GM12878 (cell line): ENCODE data around the gene TRRAP.
A peak's percentile ranks its signal among the peaks of the same experiment; 100 is the strongest.

Source experiments
- CREB1 ChIP-seq: IDR thresholded peaks from 2 replicates; pipeline ENCODE4 v1.6.1; 2012; ENCODE audit warnings: low read depth, mild to moderate bottlenecking, inconsistent platforms
- CTCF ChIP-seq, 3 experiments: IDR thresholded peaks in 2 of 3; conservative IDR thresholded peaks in 1 of 3; 2 replicates each; pipeline ENCODE4 v1.5.1; 2011; ENCODE audit warnings: low read depth in 3 of 3, low read length in 3 of 3, mild to moderate bottlenecking in 3 of 3, control low read depth in 2 of 3, moderate library complexity in 2 of 3, inconsistent platforms in 1 of 3, mixed read lengths in 1 of 3; ENCODE audit not compliant: control insufficient read depth in 2 of 3, insufficient read depth in 1 of 3; ENCODE audit errors: extremely low read depth in 1 of 3
- HDAC2 ChIP-seq: fragments of 200-600 bp; sonication (generic); IDR thresholded peaks from 2 replicates; pipeline ENCODE4 v1.6.1; 2017
- KDM1A ChIP-seq: fragments of 200-600 bp; sonication (generic); IDR thresholded peaks from 2 replicates; pipeline ENCODE4 v1.6.1; 2016; ENCODE audit warnings: borderline replicate concordance
- RBBP5 ChIP-seq: fragments of 200-600 bp; sonication (generic); conservative IDR thresholded peaks from 2 replicates; pipeline ENCODE4 v1.6.1; 2016
- RFX5 ChIP-seq: IDR thresholded peaks from 2 replicates; pipeline ENCODE4 v1.6.1; 2011; ENCODE audit warnings: low read depth, low read length, improper control_type of control experiment

- no peak for TF ChIP-seq HDAC2
- TF ChIP-seq KDM1A, result no peak
- TF ChIP-seq RBBP5, result no peak
- peak; percentile 66 for TF ChIP-seq CREB1
- peak; percentile 64 to 85 (median 73); a peak in 5 of 6 replicates for TF ChIP-seq CTCF (IDR thresholded peaks at IDR 0.05 in 2 of 3, conservative IDR thresholded peaks at IDR 0.05 in 1 of 3; ENCODE audit: control insufficient read depth in 2 of 3, extremely low read depth in 1 of 3, insufficient read depth in 1 of 3, low read depth in 3 of 3, low read length in 3 of 3)
- TF ChIP-seq RFX5, result no peak
Observed at GRCh38 chr7:98878365-98879197, at the start of gene TRRAP.
